GM12878 (cell line): ENCODE data around the gene NLGN4X. TPM values are rescaled to one million over a fixed set of nuclear protein-coding genes. Genes with fewer than 3 reads are reported as not detected.

Source experiments
- ATAC-seq: fragments of 200-7000 bp; cut with Tn5 transposase; 3 replicates; pipeline ENCODE4 v1.9.1; 2020; ENCODE audit warnings: mild to moderate bottlenecking, moderate library complexity
- BruUV-seq: library from RNA; stranded (reverse); fragments of 400-500 nt; replicated peaks from 2 replicates; lab custom pipeline; 2021; lab: Mats Ljungman, UMichigan
- CTCF ChIA-PET: fragments of 300-600 bp; sonication (Branson Sonifier 250); formaldehyde crosslinking; extraction: SDS; loops from one replicate; lab custom pipeline; 2021; ENCODE audit warnings: inconsistent platforms; lab: Yijun Ruan, JAX
- POLR2A ChIA-PET: fragments of 350-600 bp; formaldehyde crosslinking; extraction: SDS; loops from one replicate; lab custom pipeline; 2021; ENCODE audit warnings: inconsistent platforms; lab: Charles Lee
- RAD21 ChIA-PET: fragments of 300-600 bp; sonication (Branson Sonifier 250); formaldehyde crosslinking; loops from one replicate; lab custom pipeline; 2023; ENCODE audit warnings: antibody characterized with exemption; ENCODE audit not compliant: unreplicated experiment; lab: Charles Lee
- SMC1A ChIA-PET: fragments of 300-600 bp; sonication (Branson Sonifier 250); formaldehyde crosslinking; loops from one replicate; lab custom pipeline; 2023; ENCODE audit not compliant: unreplicated experiment, uncharacterized antibody; lab: Charles Lee
- DNase-seq: peaks from one replicate; pipeline ENCODE4 v3.0.0-alpha.2; 2011; ENCODE audit warnings: low read depth, low spot score
- FAIRE-seq: peaks from 3 replicates; lab custom pipeline; 2011; peaks lifted over from hg19 to GRCh38; lab: Jason Lieb, UNC
- H2AFZ ChIP-seq: 2 replicates; pipeline ENCODE4 v1.6.0; 2011; ENCODE audit warnings: low read depth, low read length, control low read depth; ENCODE audit not compliant: control insufficient read depth
- H3K27ac ChIP-seq: 2 replicates; pipeline ENCODE4 v1.5.1; 2011; ENCODE audit warnings: control low read depth; ENCODE audit not compliant: control insufficient read depth, insufficient read depth
- H3K27me3 ChIP-seq, 2 experiments: replicated peaks in 1 of 2; 2 replicates each; pipeline versions ENCODE4 v1.6.0 to v1.6.1; 2011; ENCODE audit warnings: low read length in 1 of 2; ENCODE audit not compliant: control insufficient read depth in 2 of 2, insufficient read depth in 2 of 2
- H3K36me3 ChIP-seq, 2 experiments: 2 replicates each; pipeline ENCODE4 v1.5.1; 2011; ENCODE audit warnings: low read length in 1 of 2; ENCODE audit not compliant: control insufficient read depth in 2 of 2, insufficient read depth in 2 of 2
- H3K4me1 ChIP-seq: 2 replicates; pipeline ENCODE4 v1.6.1; 2011; ENCODE audit warnings: mild to moderate bottlenecking, low read length, moderate library complexity, mixed read lengths; ENCODE audit not compliant: control insufficient read depth, insufficient read depth
- H3K4me2 ChIP-seq: 2 replicates; pipeline ENCODE4 v1.6.0; 2011; ENCODE audit warnings: control low read depth; ENCODE audit not compliant: control insufficient read depth, insufficient read depth
- H3K4me3 ChIP-seq: fragments of 200-600 bp; sonication (generic); 2 replicates; pipeline ENCODE4 v1.5.1; 2016
- H3K79me2 ChIP-seq: 2 replicates; pipeline ENCODE4 v1.6.0; 2011; ENCODE audit warnings: low read length; ENCODE audit not compliant: control insufficient read depth, insufficient read depth
- H3K9ac ChIP-seq: 2 replicates; pipeline ENCODE4 v1.8.0; 2011; ENCODE audit warnings: low read length, control low read depth, mixed read lengths; ENCODE audit not compliant: control insufficient read depth, insufficient read depth
- H3K9me3 ChIP-seq: replicated peaks from 3 replicates; pipeline ENCODE4 v1.5.1; 2011; ENCODE audit warnings: mild to moderate bottlenecking, low read length; ENCODE audit not compliant: control insufficient read depth, insufficient read depth
- H4K20me1 ChIP-seq: 2 replicates; pipeline ENCODE4 v1.6.0; 2011; ENCODE audit not compliant: control insufficient read depth, insufficient read depth
- ATF2 ChIP-seq: IDR thresholded peaks from 2 replicates; pipeline ENCODE4 v1.6.1; 2012; ENCODE audit warnings: low read length, inconsistent platforms
- ATF7 ChIP-seq: fragments of 450-650 bp; IDR thresholded peaks from 2 replicates; pipeline ENCODE4 v1.6.1; 2016; ENCODE audit warnings: low read depth, mild to moderate bottlenecking
- BHLHE40 ChIP-seq, 2 experiments: fragments of 450-650 bp in 1 of 2; IDR thresholded peaks; 2 replicates each; pipeline ENCODE4 v1.6.1; 2011 to 2017; ENCODE audit warnings: low read depth in 2 of 2, borderline replicate concordance in 1 of 2, improper control_type of control experiment in 1 of 2, low read length in 1 of 2, mild to moderate bottlenecking in 1 of 2
- CTCF ChIP-seq, 3 experiments: IDR thresholded peaks in 2 of 3; conservative IDR thresholded peaks in 1 of 3; 2 replicates each; pipeline ENCODE4 v1.5.1; 2011; ENCODE audit warnings: low read depth in 3 of 3, low read length in 3 of 3, mild to moderate bottlenecking in 3 of 3, control low read depth in 2 of 3, moderate library complexity in 2 of 3, inconsistent platforms in 1 of 3, mixed read lengths in 1 of 3; ENCODE audit not compliant: control insufficient read depth in 2 of 3, insufficient read depth in 1 of 3; ENCODE audit errors: extremely low read depth in 1 of 3
- FOXK2 ChIP-seq: fragments of 450-650 bp; IDR thresholded peaks from 2 replicates; pipeline ENCODE4 v1.6.1; 2017; ENCODE audit warnings: mild to moderate bottlenecking, moderate library complexity
- NR2C2 ChIP-seq: IDR thresholded peaks from 2 replicates; pipeline ENCODE4 v1.6.1; 2011; ENCODE audit warnings: borderline replicate concordance, low read depth; ENCODE audit not compliant: control insufficient read depth, insufficient read length
- POLR2AphosphoS5 ChIP-seq: IDR thresholded peaks from 2 replicates; pipeline ENCODE4 v1.6.1; 2011; ENCODE audit warnings: mild to moderate bottlenecking, low read length, inconsistent platforms
- ZNF384 ChIP-seq: IDR thresholded peaks from 2 replicates; pipeline ENCODE4 v1.6.1; 2012; ENCODE audit warnings: low read depth, mild to moderate bottlenecking, low read length, improper control_type of control experiment, borderline replicate concordance
- WGBS: methylation state at CpG from one replicate; pipeline ENCODE4 v1.1.6; 2016; ENCODE audit warnings: low lambda C conversion rate; ENCODE audit not compliant: insufficient replicate concordance, insufficient coverage; ENCODE audit errors: missing lambda C conversion rate; 5-methylcytosine and 5-hydroxymethylcytosine counted together
- in situ Hi-C: fragments of 300-500 bp; cut with MboI; formaldehyde crosslinking; loops from 9 replicates; pipeline ENCODE4 v1.14.3; 2018; ENCODE audit warnings: mixed read lengths
- intact Hi-C: fragments of 100-400 bp; cut with micrococcal nuclease; formaldehyde crosslinking; loops from one replicate; pipeline ENCODE4 v1.14.2; 2022; ENCODE audit not compliant: unreplicated experiment
- polyA plus RNA-seq, 11 experiments: library from polyadenylated mRNA; depleted of rRNA in 4 of 11; unstranded in 6 of 11; stranded (reverse) in 5 of 11; fragments of >200 nt; fragmentation: Nextera tagmentation in 4 of 11; fragmentation: Illumina TruSeq in 1 of 11; extraction: Ambion mirVana in 4 of 11; extraction: Trizol in 1 of 11; gene quantifications; 1 replicate in 1 of 11; 2 replicates in 10 of 11; pipeline versions ENCODE4 v1.2.1 to v1.2.3, GENCODE V29; 2011 to 2016; ENCODE audit warnings: inconsistent platforms in 2 of 11, missing spikeins in 2 of 11, low read depth in 1 of 11
- total RNA-seq, 4 experiments: library from RNA; depleted of rRNA in 3 of 4; stranded (reverse); fragments of >200 nt in 3 of 4; fragmentation: Illumina TruSeq in 1 of 4; extraction: Trizol in 1 of 4; gene quantifications; 2 replicates each; pipeline versions ENCODE4 v1.2.1 to v1.2.3, GENCODE V29; 2013 to 2021

Gene NLGN4X
- total and polyA plus RNA-seq, 10 of the 15 experiments (the other 5 are each of a cell fraction or from before 2014, with no cell fraction given): 0.02 to 1.5 (median 0.09) TPM; not detected in 2

- no peaks in the 10 kb centered on the region for H4K20me1 ChIP-seq
- H3K27me3 ChIP-seq: no peaks in the 10 kb centered on the region
- DNase-seq: no peak
- no peaks in the 10 kb centered on the region for H3K36me3 ChIP-seq
- 9% methylated on average over 5 of the region's 5 CpGs for WGBS
- TF ChIP-seq ATF7 (no peak), FOXK2 (no peak), ZNF384 (no peak), NR2C2 (no peak), CTCF (IDR thresholded peaks at IDR 0.05 in 2 of 3, conservative IDR thresholded peaks at IDR 0.05 in 1 of 3; ENCODE audit: control insufficient read depth in 2 of 3, extremely low read depth in 1 of 3, insufficient read depth in 1 of 3, low read depth in 3 of 3, low read length in 3 of 3) (peak in 2 of 3 experiments; percentile 13 to 23; a peak in 1 of 6 replicates), ATF2 (no peak), POLR2AphosphoS5 (no peak), BHLHE40 (IDR thresholded peaks at IDR 0.05; ENCODE audit: borderline replicate concordance in 1 of 2, low read depth in 2 of 2, low read length in 1 of 2) (no peak)
- BruUV-seq: no TSS peak
- ChIA-PET POLR2A (no interaction called here), CTCF (interaction anchor here (1.1 kb wide), 1 partner anchor 72 kb away, joined by 3 read pairs; no protein-coding TSS in a partner anchor), SMC1A (interaction anchor here (1.0 kb wide), 1 partner anchor 267 kb away, joined by 3 read pairs; no protein-coding TSS in a partner anchor), RAD21 (interaction anchor here (1.0 kb wide), 1 partner anchor 22 kb away, joined by 4 read pairs; no protein-coding TSS in a partner anchor)
- no peak overlapping the region for H3K27ac ChIP-seq
- H2AFZ ChIP-seq: no peak overlapping the region
- H3K4me2 ChIP-seq: no peak overlapping the region
- H3K4me1 ChIP-seq: no peaks in the 10 kb centered on the region
- peak; percentile 69 for ATAC-seq
- intact Hi-C loops (no loop called here), in situ Hi-C loops (no loop called here)
- H3K79me2 ChIP-seq: no peaks in the 10 kb centered on the region
- H3K4me3 ChIP-seq: no peak overlapping the region
- no peak for FAIRE-seq
- no peaks in the 10 kb centered on the region for H3K9me3 ChIP-seq
- H3K9ac ChIP-seq: no peak overlapping the region
Measured at GRCh38 chrX:6095469-6095868, 133.2 kb downstream of the NLGN4X start.
